HCT116 (cell line): ENCODE measurements around the gene CDKAL1.

Experiments
- ELF1 ChIP-seq: IDR thresholded peaks from 2 replicates; pipeline ENCODE4 v1.6.1; 2012; ENCODE audit warnings: low read depth, borderline replicate concordance
- POLR2A ChIP-seq: IDR thresholded peaks from 2 replicates; pipeline ENCODE4 v1.7.0; 2011; ENCODE audit warnings: borderline replicate concordance; ENCODE audit not compliant: insufficient read depth, insufficient read length; ENCODE audit errors: extremely low read depth
- POLR2AphosphoS5 ChIP-seq: IDR thresholded peaks from 2 replicates; pipeline ENCODE4 v1.6.1; 2011; ENCODE audit warnings: mild to moderate bottlenecking, low read depth, low read length, moderate library complexity

DNA sequence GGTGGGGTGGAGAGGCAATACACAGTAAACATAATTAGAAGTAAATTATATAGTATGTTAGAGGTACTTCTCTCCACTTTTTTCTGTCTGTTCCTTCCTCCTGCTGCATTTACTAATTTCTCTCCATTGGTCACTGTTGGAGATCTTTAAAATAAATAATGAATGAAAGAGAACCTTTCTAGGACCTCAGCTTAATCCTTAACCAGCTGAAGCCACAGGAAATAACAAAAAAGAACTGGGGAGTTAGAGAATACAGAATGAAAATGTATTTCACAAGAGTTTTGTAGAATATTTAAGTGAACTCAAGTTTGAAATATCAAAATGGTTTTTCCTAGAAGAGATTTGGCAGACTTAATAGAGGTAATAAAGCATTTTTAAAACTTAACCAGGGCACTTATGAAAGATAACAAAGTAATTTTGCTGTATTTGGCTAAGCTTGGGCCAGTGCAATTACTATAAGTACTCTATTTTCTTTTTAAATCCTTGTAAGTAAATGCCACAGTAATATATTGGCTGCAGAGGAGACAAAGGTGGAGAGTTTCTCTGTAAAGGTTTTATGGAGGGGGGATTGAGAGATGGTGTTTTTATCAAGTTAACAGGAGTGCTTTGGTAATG, 405.0 kb downstream of the CDKAL1 start:
- TF ChIP-seq POLR2A (no peak), POLR2AphosphoS5 (no peak), ELF1 (no peak)
